ENCODE measurements around the gene CYP24A1.

Gene CYP24A1

GRCh38 chr20:54108326-54108642 lies 65.5 kb downstream of the CYP24A1 start:
- DNase-seq (ENCODE audit: low spot score): no peak
- TF ChIP-seq CTCF (IDR thresholded peaks at IDR 0.05; ENCODE audit: extremely low read depth, missing control alignments): no peak

GRCh38 chr20:54107600-54108325 lies 66.0 kb downstream of the CYP24A1 start:
- TF ChIP-seq CTCF (IDR thresholded peaks at IDR 0.05; ENCODE audit: extremely low read depth, missing control alignments): no peak
- DNase-seq (ENCODE audit: low spot score): no peak

- TF ChIP-seq CTCF (IDR thresholded peaks at IDR 0.05; ENCODE audit: extremely low read depth, missing control alignments): no peak
- DNase-seq (ENCODE audit: low spot score): no peak
These were observed 66.6 kb downstream of the CYP24A1 start for GRCh38 chr20:54107181-54107580.

- no peak for DNase-seq (ENCODE audit: low spot score)
- TF ChIP-seq CTCF (IDR thresholded peaks at IDR 0.05; ENCODE audit: extremely low read depth, missing control alignments): no peak
These were observed 67.6 kb downstream of the CYP24A1 start for GRCh38 chr20:54106162-54106561.

GRCh38 chr20:54105653-54106052 lies 68.1 kb downstream of the CYP24A1 start:
- no peak for TF ChIP-seq CTCF (IDR thresholded peaks at IDR 0.05; ENCODE audit: extremely low read depth, missing control alignments)
- DNase-seq (ENCODE audit: low spot score): no peak

GRCh38 chr20:54104781-54105180 lies 69.0 kb downstream of the CYP24A1 start:
- no peak for DNase-seq (ENCODE audit: low spot score)
- TF ChIP-seq CTCF (IDR thresholded peaks at IDR 0.05; ENCODE audit: extremely low read depth, missing control alignments): no peak

GRCh38 chr20:54103762-54104600 lies 69.8 kb downstream of the CYP24A1 start:
- DNase-seq (ENCODE audit: low spot score): no peak
- TF ChIP-seq CTCF (IDR thresholded peaks at IDR 0.05; ENCODE audit: extremely low read depth, missing control alignments): no peak

Data from GM20000 (cell line).